Heart right ventricle (tissue), 16 donors: ENCODE results near the gene MMP20. TPM values are rescaled to one million over a fixed set of nuclear protein-coding genes. Genes with fewer than 3 reads are reported as not detected.

Source experiments
- ATAC-seq, 8 donors: fragments of 200-7000 bp; cut with Tn5 transposase; one replicate each; pipeline ENCODE4 v1.9.1; 2020; ENCODE audit warnings: mild to moderate bottlenecking in 8 of 8, moderate library complexity in 8 of 8, moderate number of reproducible peaks in 1 of 8
- DNase-seq, 2 donors: peaks; one replicate each; pipeline ENCODE4 v3.0.0-alpha.2; 2020
- H3K27ac ChIP-seq, 10 donors: fragments of 200-600 bp; sonication (generic) in 2 of 10; one replicate each; pipeline versions ENCODE4 v1.5.0 to v1.8.0; 2020 to 2022; ENCODE audit warnings: mild to moderate bottlenecking in 3 of 10
- H3K27me3 ChIP-seq, 7 donors: fragments of 200-600 bp; one replicate each; pipeline ENCODE4 v1.8.0; 2021 to 2022; ENCODE audit warnings: mild to moderate bottlenecking in 2 of 7
- H3K36me3 ChIP-seq, 9 donors: fragments of 200-600 bp; sonication (generic) in 1 of 9; one replicate each; pipeline versions ENCODE4 v1.5.0 to v1.8.0; 2020 to 2022; ENCODE audit warnings: mild to moderate bottlenecking in 2 of 9
- H3K4me1 ChIP-seq, 9 donors: fragments of 200-600 bp; sonication (generic) in 1 of 9; one replicate each; pipeline versions ENCODE4 v1.5.0 to v1.8.0; 2020 to 2022; ENCODE audit warnings: mild to moderate bottlenecking in 4 of 9
- H3K4me3 ChIP-seq, 10 donors: fragments of 200-600 bp; sonication (generic) in 2 of 10; one replicate each; pipeline versions ENCODE4 v1.5.0 to v1.8.0; 2020 to 2022; ENCODE audit warnings: mild to moderate bottlenecking in 7 of 10, moderate library complexity in 2 of 10
- H3K9me3 ChIP-seq, 11 donors: fragments of 200-600 bp in 10 of 11; sonication (generic) in 2 of 11; one replicate each; pipeline versions ENCODE4 v1.5.0 to v1.8.0; 2013 to 2022; ENCODE audit warnings: mild to moderate bottlenecking in 2 of 11, control low read depth in 1 of 11, moderate library complexity in 1 of 11
- CTCF ChIP-seq, 9 donors: fragments of 200-600 bp; sonication (generic) in 2 of 9; IDR thresholded peaks; one replicate each; pipeline versions ENCODE4 v1.5.0 to v1.8.0; 2021 to 2022; ENCODE audit warnings: antibody characterized with exemption in 9 of 9, mild to moderate bottlenecking in 5 of 9, moderate library complexity in 1 of 9
- WGBS, 2 donors: extraction: QIAGEN DNeasy Blood & Tissue Kit; methylation state at CpG; one replicate each; pipeline ENCODE4 v1.1.7; 2013; ENCODE audit warnings: inconsistent platforms in 1 of 2; 5-methylcytosine and 5-hydroxymethylcytosine counted together
- intact Hi-C, 10 donors: fragments of 100-400 bp; cut with DNase I; formaldehyde crosslinking; loops; one replicate each; pipeline versions ENCODE4 v1.11.1 to v1.14.2; 2022
- polyA plus RNA-seq, 2 donors: library from polyadenylated mRNA; stranded (reverse); fragments of 200-250 nt; gene quantifications; one replicate each; pipeline ENCODE4 v1.2.3, GENCODE V29; 2013
- total RNA-seq, 10 donors: library from RNA; stranded (reverse); fragmentation: NEBNext Ultra II Directional in 3 of 10; extraction: Animal tissue kit (Norgen Biotek cat#: 25700) in 3 of 10; gene quantifications; one replicate each; pipeline versions ENCODE4 v1.2.1 to v1.2.4, GENCODE V29; 2021 to 2023
- donor health status: Arrhythmogenic right ventricular cardiomyopathy.
- donor health status: ischemic (EF 13 %, LVEDD 7.1; RV severe dilation, severe dysfunction).
- donor health status: healthy with polysubstance abuse.
- donor health status: DM: no; HTN: yes; CAD: no.
- donor health status: DM: no; HTN: no; CAD: no.
- donor health status: ischemic (EF 25% LVEDD 6.9; RV normal size, moderate dysfunction).
- donor health status: ischemic (EF 25% LVEDD 5.7; RV mildly dilated, moderate dysfunction).
- donor health status: healthy.
- donor health status: DM: yes; HTN: yes; CAD: no.
- donor health status: Ischemic cardiomyopathy.
- donor health status: ischemic (EF 35%, LVEDD 5.7; RV mildly dilated, moderate dysfunction).
- donor health status: nonischemic (EF 11% LVEDD 7.7; RV severe dilation, severe dysfunction).
- donor health status: DM: yes; HTN: yes; CAD: no.
- donor health status: PGD.
- donor health status: ischemic (EF 29% LVEDD 5.4; RV normal size, mild dysfunction).
- donor health status: nonischemic (EF 23%, LVEDD 6.1; RV moderate dilation, normal function).

Gene MMP20
- total and polyA plus RNA-seq, 12 donors: not detected

GRCh38 chr11:102572554-102573220 is 52.4 kb downstream of the MMP20 start:
- intact Hi-C loops: no loop called here
- WGBS, 2 donors: 88 to 96% methylated on average over 2 of the region's 2 CpGs
- TF ChIP-seq CTCF (IDR thresholded peaks at IDR 0.05): no peak
- ATAC-seq (no peak), DNase-seq (no peak)
- peaks cover 0 to 3% (median 0%) of the 10 kb centered on the region in 7 donors for H3K27me3 ChIP-seq
- no peak overlapping the region for H3K27ac ChIP-seq
- no peaks in the 10 kb centered on the region for H3K9me3 ChIP-seq
- H3K4me1 ChIP-seq: peaks cover 0 to 14% (median 0%) of the 10 kb centered on the region in 9 donors
- no peak overlapping the region for H3K4me3 ChIP-seq
- no peaks in the 10 kb centered on the region for H3K36me3 ChIP-seq

DNA sequence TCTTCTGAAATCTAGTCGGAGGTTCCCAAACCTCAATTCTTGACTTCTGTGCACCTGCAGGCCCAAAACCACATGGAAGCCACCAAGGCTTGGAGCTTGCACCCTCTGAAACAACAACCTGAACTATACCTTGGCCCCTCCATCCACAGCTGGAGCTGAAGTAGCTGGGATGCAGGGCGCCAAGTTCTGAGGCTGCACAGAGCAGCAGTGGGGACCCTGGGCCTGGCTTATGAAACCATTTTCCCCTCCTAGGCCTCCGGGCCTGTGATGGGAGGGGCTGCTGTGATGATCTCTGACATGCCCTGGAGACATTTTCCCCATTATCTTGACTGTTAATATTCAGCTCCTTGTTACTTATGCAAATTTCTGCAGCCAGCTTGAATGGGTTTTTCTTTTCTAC is 56.3 kb downstream of the MMP20 start:
- Histone ChIP-seq H3K4me1 (no peaks in the 10 kb centered on the region), H3K27me3 (peaks cover 0 to 3% (median 0%) of the 10 kb centered on the region in 7 donors), H3K9me3 (peaks cover 0 to 7% (median 0%) of the 10 kb centered on the region in 11 donors), H3K36me3 (no peaks in the 10 kb centered on the region), H3K27ac (no peak overlapping the region), H3K4me3 (no peak overlapping the region)
- TF ChIP-seq CTCF (IDR thresholded peaks at IDR 0.05): no peak
- intact Hi-C loops: no loop called here
- ATAC-seq (no peak), DNase-seq (no peak)
- 59 to 61% methylated on average over 3 of the region's 3 CpGs for WGBS, 2 donors

- peaks cover 0 to 7% (median 0%) of the 10 kb centered on the region in 11 donors for H3K9me3 ChIP-seq
- no peak for DNase-seq
- no peak for ATAC-seq
- intact Hi-C loops: no loop called here
- H3K4me1 ChIP-seq: peaks cover 0 to 4% (median 0%) of the 10 kb centered on the region in 9 donors
- H3K27me3 ChIP-seq: no peaks in the 10 kb centered on the region
- TF ChIP-seq CTCF (IDR thresholded peaks at IDR 0.05): no peak
- no peak overlapping the region for H3K4me3 ChIP-seq
- no peaks in the 10 kb centered on the region for H3K36me3 ChIP-seq
- H3K27ac ChIP-seq: no peak overlapping the region
- 56 to 74% methylated on average over 1 of the region's 1 CpG for WGBS, 2 donors
These were observed 59.0 kb downstream of the MMP20 start for GRCh38 chr11:102566112-102566511.

GRCh38 chr11:102564110-102564509 is 61.0 kb downstream of the MMP20 start:
- peaks cover 0 to 23% (median 0%) of the 10 kb centered on the region in 9 donors for H3K4me1 ChIP-seq
- DNase-seq (no peak), ATAC-seq (no peak)
- H3K27me3 ChIP-seq: no peaks in the 10 kb centered on the region
- H3K27ac ChIP-seq: no peak overlapping the region
- intact Hi-C loops: no loop called here
- no peak overlapping the region for H3K4me3 ChIP-seq
- peaks cover 0 to 7% (median 0%) of the 10 kb centered on the region in 11 donors for H3K9me3 ChIP-seq
- TF ChIP-seq CTCF (IDR thresholded peaks at IDR 0.05): no peak
- no peaks in the 10 kb centered on the region for H3K36me3 ChIP-seq
- WGBS, 2 donors: 88 to 97% methylated on average over 2 of the region's 2 CpGs
